Bronchial epithelial cell (primary cell): ENCODE measurements around the gene ZCCHC24. TPM values are rescaled to one million over a fixed set of nuclear protein-coding genes. Genes with fewer than 3 reads are reported as not detected.

ENCODE experiments used
- DNase-seq: peaks from one replicate; pipeline ENCODE4 v3.0.0-alpha.2; 2010; ENCODE audit warnings: low read depth
- FAIRE-seq: peaks from 2 replicates; lab custom pipeline; 2011; peaks lifted over from hg19 to GRCh38; lab: Jason Lieb, UNC
- H3K27me3 ChIP-seq: 2 replicates; pipeline ENCODE4 v1.5.1; 2011; ENCODE audit warnings: low read length; ENCODE audit not compliant: control insufficient read depth, insufficient read depth
- H3K36me3 ChIP-seq: 2 replicates; pipeline ENCODE4 v1.5.1; 2011; ENCODE audit warnings: low read length; ENCODE audit not compliant: control insufficient read depth, insufficient read depth
- H3K4me3 ChIP-seq: 2 replicates; pipeline ENCODE4 v1.5.1; 2011; ENCODE audit warnings: mild to moderate bottlenecking, low read depth, low read length, control low read depth
- CTCF ChIP-seq: IDR thresholded peaks from 2 replicates; pipeline ENCODE4 v1.5.1; 2011; ENCODE audit warnings: mild to moderate bottlenecking, moderate library complexity, low read length, control low read depth, inconsistent platforms; ENCODE audit not compliant: insufficient read depth, severe bottlenecking
- total RNA-seq: library from RNA; depleted of rRNA; stranded (reverse); fragments of >200 nt; gene quantifications from 2 replicates; pipeline ENCODE4 v1.2.1, GENCODE V29; 2014

ZCCHC24 gene
- total RNA-seq = 0.53 and 0.90 TPM in 2 replicates

- H3K4me3 ChIP-seq = peak within 1 kb of the TSS; percentile 54
- no peaks in the 10 kb centered on the region for H3K27me3 ChIP-seq
- H3K36me3 ChIP-seq = no peaks in the 10 kb centered on the region
- DNase-seq = peak; percentile 88
- no peak for TF ChIP-seq CTCF
- FAIRE-seq = no peak
Measured at GRCh38 chr10:79445161-79445976, at the start of gene ZCCHC24. Gene ZCCHC24 (minus strand): TSS chr10:79445624. CDS start chr10:79445440, 184 bp downstream.

- no peak overlapping the region for H3K4me3 ChIP-seq
- FAIRE-seq (no peak), DNase-seq (no peak)
- H3K27me3 ChIP-seq = peaks cover 5% of the 10 kb centered on the region
- no peak for TF ChIP-seq CTCF
- H3K36me3 ChIP-seq = no peaks in the 10 kb centered on the region
Measured at GRCh38 chr10:79493806-79494205, 48.4 kb upstream of the ZCCHC24 start.

GRCh38 chr10:79492839-79493238 is 47.4 kb upstream of the ZCCHC24 start:
- no peak for TF ChIP-seq CTCF
- FAIRE-seq (no peak), DNase-seq (no peak)
- Histone ChIP-seq H3K4me3 (no peak overlapping the region), H3K27me3 (peaks cover 5% of the 10 kb centered on the region), H3K36me3 (no peaks in the 10 kb centered on the region)

- no peak for TF ChIP-seq CTCF
- Histone ChIP-seq H3K27me3 (peaks cover 5% of the 10 kb centered on the region), H3K36me3 (no peaks in the 10 kb centered on the region), H3K4me3 (no peak overlapping the region)
- no peak for FAIRE-seq
- DNase-seq = no peak
Measured at GRCh38 chr10:79492256-79492655, 46.8 kb upstream of the ZCCHC24 start.

- DNase-seq = no peak
- peaks cover 3% of the 10 kb centered on the region for H3K27me3 ChIP-seq
- FAIRE-seq = no peak
- TF ChIP-seq CTCF = peak; percentile 11
- H3K36me3 ChIP-seq = no peaks in the 10 kb centered on the region
- H3K4me3 ChIP-seq = no peak overlapping the region
Measured at GRCh38 chr10:79491143-79491835, 45.9 kb upstream of the ZCCHC24 start.
